ENCODE measurements around the gene FOLR1. TPM values are rescaled to one million over a fixed set of nuclear protein-coding genes. Genes with fewer than 3 reads are reported as not detected.

Gene FOLR1
- total RNA-seq, 1 donor from 2014 or later: not detected

- no peak for DNase-seq
- H3K4me3 Mint-ChIP-seq (ENCODE audit: unreplicated experiment): no peak overlapping the region
- H3K36me3 Mint-ChIP-seq (ENCODE audit: unreplicated experiment): no peaks in the 10 kb centered on the region
- H3K27ac Mint-ChIP-seq (ENCODE audit: unreplicated experiment): no peak overlapping the region
- peaks cover 9% of the 10 kb centered on the region for H3K4me1 Mint-ChIP-seq (ENCODE audit: low read depth, unreplicated experiment)
- H3K9me3 Mint-ChIP-seq (ENCODE audit: unreplicated experiment): peaks cover 5% of the 10 kb centered on the region
- H3K27me3 Mint-ChIP-seq (ENCODE audit: unreplicated experiment): peaks cover 8% of the 10 kb centered on the region
- TF ChIP-seq CTCF (IDR thresholded peaks at IDR 0.05; ENCODE audit: partially characterized antibody, unreplicated experiment): no peak
Observed at GRCh38 chr11:72229925-72230763, 38.2 kb downstream of the FOLR1 start.

DNA sequence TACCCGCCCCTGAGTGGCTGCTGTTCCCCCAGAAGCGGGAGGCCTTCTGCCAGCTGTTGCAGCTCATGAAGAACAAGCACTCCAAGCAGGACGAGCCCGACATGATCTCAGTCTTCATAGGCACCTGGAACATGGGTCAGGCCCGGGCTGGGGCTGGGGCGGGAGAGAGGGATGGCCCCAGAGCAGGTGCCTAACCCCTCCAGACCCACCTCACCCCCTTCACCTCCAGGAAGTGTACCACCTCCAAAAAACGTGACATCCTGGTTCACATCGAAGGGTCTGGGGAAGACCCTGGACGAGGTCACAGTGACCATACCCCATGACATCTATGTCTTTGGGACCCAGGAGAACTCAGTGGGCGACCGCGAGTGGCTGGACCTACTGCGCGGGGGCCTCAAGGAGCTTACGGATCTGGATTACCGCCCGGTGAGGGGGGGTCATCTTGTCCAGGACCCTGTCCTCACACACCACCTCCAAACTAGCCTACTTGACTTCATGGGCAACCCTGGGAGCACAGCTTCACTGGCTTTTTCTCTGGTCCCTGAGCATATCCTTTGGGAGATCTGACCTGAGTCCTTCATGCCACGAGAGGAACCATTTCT, 38.9 kb downstream of the FOLR1 start:
- TF ChIP-seq CTCF (IDR thresholded peaks at IDR 0.05; ENCODE audit: partially characterized antibody, unreplicated experiment): no peak
- no peak for DNase-seq
- Mint-ChIP-seq H3K9me3 (ENCODE audit: unreplicated experiment) (peaks cover 5% of the 10 kb centered on the region), H3K4me3 (ENCODE audit: unreplicated experiment) (no peak overlapping the region), H3K4me1 (ENCODE audit: low read depth, unreplicated experiment) (peaks cover 5% of the 10 kb centered on the region), H3K27ac (ENCODE audit: unreplicated experiment) (no peak overlapping the region), H3K36me3 (ENCODE audit: unreplicated experiment) (no peaks in the 10 kb centered on the region), H3K27me3 (ENCODE audit: unreplicated experiment) (peaks cover 8% of the 10 kb centered on the region)

DNA sequence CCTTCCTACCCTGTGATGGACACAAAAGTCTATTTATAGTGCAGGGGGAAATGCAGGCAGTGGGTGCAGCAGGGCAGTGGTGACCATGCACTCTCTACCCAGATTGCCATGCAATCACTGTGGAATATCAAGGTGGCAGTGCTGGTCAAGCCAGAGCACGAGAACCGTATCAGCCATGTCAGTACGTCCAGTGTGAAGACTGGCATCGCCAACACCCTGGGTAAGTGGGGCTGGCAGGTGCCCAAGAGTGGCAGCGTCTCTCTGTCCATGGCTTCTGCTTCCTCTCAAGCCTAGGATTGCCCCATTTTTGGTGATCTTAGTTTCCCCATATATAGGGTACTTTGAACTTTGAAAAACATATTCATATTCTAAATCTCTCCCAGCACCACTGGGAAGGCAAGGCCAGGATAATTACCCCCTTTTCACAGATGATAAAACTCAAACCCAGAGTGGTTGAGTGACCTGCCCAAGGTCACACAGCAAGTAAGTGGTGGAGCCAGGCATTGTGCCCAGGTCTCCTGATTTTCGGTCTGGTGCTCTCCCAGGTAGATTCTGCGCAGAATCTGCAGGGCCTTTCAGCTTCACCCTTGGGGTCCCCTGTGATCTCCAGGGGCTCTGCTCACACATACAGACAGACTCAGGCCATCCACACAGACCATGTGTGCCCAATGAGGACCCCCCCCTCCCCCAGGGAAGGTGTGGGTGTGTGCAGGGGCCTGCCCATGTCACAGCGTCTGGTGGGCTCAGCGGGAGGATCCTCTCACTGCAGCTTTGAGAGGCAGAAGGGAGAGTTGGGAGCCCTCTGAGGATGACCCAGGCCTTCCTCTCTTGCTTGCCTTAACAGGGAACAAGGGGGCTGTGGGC, 39.7 kb downstream of the FOLR1 start:
- no peak overlapping the region for H3K27ac Mint-ChIP-seq (ENCODE audit: unreplicated experiment)
- H3K27me3 Mint-ChIP-seq (ENCODE audit: unreplicated experiment): peaks cover 6% of the 10 kb centered on the region
- H3K36me3 Mint-ChIP-seq (ENCODE audit: unreplicated experiment): no peaks in the 10 kb centered on the region
- no peak for TF ChIP-seq CTCF (IDR thresholded peaks at IDR 0.05; ENCODE audit: partially characterized antibody, unreplicated experiment)
- peaks cover 5% of the 10 kb centered on the region for H3K9me3 Mint-ChIP-seq (ENCODE audit: unreplicated experiment)
- H3K4me3 Mint-ChIP-seq (ENCODE audit: unreplicated experiment): no peak overlapping the region
- DNase-seq: no peak
- peaks cover 5% of the 10 kb centered on the region for H3K4me1 Mint-ChIP-seq (ENCODE audit: low read depth, unreplicated experiment)

DNA sequence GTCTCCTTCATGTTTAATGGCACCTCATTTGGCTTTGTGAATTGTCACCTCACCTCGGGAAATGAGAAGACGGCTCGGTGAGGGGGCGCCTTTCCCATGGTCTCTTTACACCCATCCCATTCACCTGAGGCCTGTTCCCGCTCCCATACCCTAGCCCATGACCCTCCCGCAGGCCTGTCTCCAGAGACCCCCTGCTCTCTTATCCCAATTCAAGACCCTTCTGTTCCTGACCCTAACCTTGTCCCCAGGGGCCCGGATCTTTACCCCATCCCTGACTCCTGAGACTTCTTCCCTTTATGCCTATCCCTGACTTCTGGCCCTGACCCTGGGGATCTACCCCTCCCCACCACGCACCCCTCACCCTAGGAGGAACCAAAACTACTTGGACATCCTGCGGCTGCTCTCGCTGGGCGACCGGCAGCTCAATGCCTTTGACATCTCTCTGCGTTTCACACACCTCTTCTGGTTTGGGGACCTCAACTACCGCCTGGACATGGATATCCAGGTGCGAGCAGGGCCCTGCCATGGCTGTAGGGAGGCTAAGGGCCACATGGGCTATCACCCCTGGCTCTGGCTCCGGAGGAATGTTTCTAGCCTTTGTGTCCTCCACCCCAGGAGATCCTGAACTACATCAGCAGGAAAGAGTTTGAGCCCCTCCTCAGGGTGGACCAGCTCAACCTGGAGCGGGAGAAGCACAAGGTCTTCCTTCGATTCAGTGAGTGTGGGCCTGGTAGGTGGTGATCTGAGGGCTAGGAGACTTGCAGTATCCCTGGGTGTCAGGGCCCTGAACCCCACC, 40.5 kb downstream of the FOLR1 start:
- H3K27ac Mint-ChIP-seq (ENCODE audit: unreplicated experiment): no peak overlapping the region
- peaks cover 5% of the 10 kb centered on the region for H3K9me3 Mint-ChIP-seq (ENCODE audit: unreplicated experiment)
- no peaks in the 10 kb centered on the region for H3K4me1 Mint-ChIP-seq (ENCODE audit: low read depth, unreplicated experiment)
- no peak for DNase-seq
- no peak for TF ChIP-seq CTCF (IDR thresholded peaks at IDR 0.05; ENCODE audit: partially characterized antibody, unreplicated experiment)
- H3K27me3 Mint-ChIP-seq (ENCODE audit: unreplicated experiment): peaks cover 6% of the 10 kb centered on the region
- no peaks in the 10 kb centered on the region for H3K36me3 Mint-ChIP-seq (ENCODE audit: unreplicated experiment)
- H3K4me3 Mint-ChIP-seq (ENCODE audit: unreplicated experiment): no peak overlapping the region
